Myocyte (in vitro differentiated cells): ENCODE results near the gene TEX11. TPM values are rescaled to one million over a fixed set of nuclear protein-coding genes. Genes with fewer than 3 reads are reported as not detected.
A peak's percentile ranks its signal among the peaks of the same experiment; 100 is the strongest.
"Not testable (repeated sequence)": the region's sequence is repeated elsewhere in the genome, so short reads cannot be mapped to it uniquely, and the experiment has no call there.

ENCODE experiments used
- DNase-seq: peaks from one replicate; pipeline ENCODE4 v3.0.0-alpha.2; 2012; ENCODE audit warnings: low read depth
- polyA plus RNA-seq: library from polyadenylated mRNA; unstranded; fragments of >200 nt; gene quantifications from one replicate; pipeline ENCODE4 v1.2.1, GENCODE V29; 2012; ENCODE audit warnings: missing spikeins
- total RNA-seq: library from RNA; depleted of rRNA; stranded (reverse); fragments of >200 nt; gene quantifications from 2 replicates; pipeline ENCODE4 v1.2.3, GENCODE V29; 2014

Gene TEX11
- total RNA-seq = not detected in 2 replicates
- polyA plus RNA-seq = not detected

DNA sequence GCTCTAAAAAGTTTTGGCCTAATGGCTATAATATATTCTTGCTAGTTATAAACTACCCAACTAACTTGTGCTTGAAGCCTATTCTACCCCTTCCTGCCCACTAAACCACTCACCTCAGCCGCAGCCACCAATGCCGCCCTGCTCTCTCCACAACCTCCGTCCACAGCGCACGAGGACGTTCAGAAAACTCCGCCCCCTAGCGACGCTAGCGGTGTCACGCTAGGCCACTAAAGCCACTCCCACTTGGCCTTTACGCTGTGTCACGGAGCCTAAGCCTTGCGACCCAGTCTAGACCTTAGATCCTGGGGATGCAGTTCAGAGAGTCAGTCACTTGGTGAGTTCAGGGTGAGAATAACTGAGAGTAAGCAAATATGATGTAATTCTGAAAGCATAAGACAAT, at the start of gene TEX11:
TSS of gene TEX11 (minus strand) at position 171 of the 400 bp plus-strand sequence. CDS start 922 bp downstream, outside the sequence.
- no peak for DNase-seq

- no peak for DNase-seq
These were observed 46.4 kb upstream of the TEX11 start for GRCh38 chrX:70954871-70955270.

- no peak for DNase-seq
These were observed 15.9 kb upstream of the TEX11 start for GRCh38 chrX:70924294-70924911.

GRCh38 chrX:70922774-70923473, 14.4 kb upstream of the TEX11 start:
- no peak for DNase-seq

GRCh38 chrX:70921709-70922352, 13.3 kb upstream of the TEX11 start:
- DNase-seq = no peak

DNA sequence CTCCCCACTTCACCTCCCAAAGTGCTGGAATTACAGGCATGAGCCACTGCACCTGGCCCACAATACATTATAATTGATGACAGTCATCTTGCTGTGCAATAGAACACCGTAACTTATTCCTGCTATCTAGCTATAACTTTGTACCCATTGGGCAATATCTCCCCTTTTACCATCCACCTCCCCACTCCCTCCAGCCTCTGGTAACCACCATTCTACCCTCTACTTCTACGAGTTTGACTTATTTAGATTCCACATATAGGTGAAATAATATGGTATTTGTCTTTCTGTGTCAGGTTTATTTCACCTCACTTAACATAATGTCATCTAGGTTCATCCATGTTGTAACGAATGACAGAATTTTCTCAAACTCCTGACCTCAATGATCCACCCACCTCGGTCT, 8.2 kb upstream of the TEX11 start:
- DNase-seq = no peak

DNA sequence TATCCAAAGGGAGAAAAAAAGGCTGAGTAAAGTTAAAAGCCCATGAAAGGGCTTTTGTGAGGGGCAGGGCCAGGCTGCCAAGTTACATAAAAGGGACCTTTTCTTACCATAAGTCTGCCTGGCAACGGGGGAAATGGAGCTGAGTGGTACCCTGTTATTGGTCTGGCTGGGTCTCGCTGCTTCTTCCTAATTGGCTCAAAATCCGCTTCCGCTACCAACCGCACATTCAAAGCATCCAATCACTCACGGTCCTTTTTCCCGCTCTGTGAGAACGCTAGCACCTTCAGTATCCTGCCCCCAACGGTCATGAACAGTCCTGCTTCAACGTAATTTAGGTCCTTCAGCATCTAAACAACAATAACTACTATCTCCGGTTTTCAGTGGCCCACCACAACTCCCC, 611 bp downstream of the TEX11 start:
- DNase-seq = no peak

DNA sequence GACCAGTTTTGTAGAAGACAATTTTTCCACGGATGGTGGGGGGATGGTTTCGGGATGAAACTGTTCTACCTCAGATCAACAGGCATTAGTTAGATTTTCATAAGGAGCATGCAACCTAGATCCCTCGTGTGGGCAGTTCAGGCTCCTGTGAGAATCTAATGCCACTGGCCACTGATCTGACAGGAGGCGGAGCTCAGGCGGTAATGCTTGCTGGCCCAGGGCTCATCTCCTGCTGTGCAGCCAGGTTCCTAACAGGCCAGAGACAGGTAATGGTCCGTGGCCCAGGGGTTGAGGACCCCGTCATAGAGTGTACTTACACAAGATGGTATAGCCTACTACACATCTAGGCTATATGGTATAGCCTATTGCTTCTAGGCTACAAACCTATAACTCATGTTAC, 7.0 kb downstream of the TEX11 start:
- DNase-seq = no peak

- DNase-seq = not testable (repeated sequence)
These were observed 18.1 kb downstream of the TEX11 start for GRCh38 chrX:70890441-70890840.

DNA sequence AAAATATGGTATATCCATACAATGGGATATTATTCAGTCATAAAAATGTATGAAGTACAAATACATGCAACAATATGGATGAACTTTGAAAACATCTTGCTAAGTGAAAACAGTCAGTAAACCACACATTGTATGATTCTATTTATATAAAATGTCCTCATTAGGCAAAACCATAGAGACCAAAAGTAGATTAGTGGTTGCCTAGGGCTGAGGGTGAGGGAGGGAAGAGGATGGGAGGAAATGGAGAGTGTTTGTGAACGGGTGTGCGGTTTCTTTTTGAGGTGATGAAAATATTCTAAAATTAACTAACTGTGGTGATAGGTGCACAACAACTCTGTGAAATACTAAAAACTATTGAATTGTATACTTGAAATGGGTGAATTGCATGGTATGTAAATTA, 29.6 kb downstream of the TEX11 start:
- no peak for DNase-seq

- no peak for DNase-seq
These were observed 56.2 kb downstream of the TEX11 start for GRCh38 chrX:70852294-70852693.

DNA sequence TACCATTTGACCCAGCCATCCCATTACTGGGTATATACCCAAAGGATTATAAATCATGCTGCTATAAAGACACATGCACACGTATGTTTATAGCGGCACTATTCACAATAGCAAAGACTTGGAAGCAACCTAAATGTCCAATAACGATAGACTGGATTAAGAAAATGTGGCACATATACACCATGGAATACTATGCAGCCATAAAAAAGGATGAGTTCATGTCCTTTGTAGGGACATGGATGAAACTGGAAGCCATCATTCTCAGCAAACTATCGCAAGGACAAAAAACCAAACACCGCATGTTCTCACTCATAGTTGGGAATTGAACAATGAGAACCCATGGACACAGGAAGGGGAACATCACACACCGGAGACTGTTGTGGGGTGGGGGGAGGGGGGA, 64.4 kb downstream of the TEX11 start:
- not testable (repeated sequence) for DNase-seq

GRCh38 chrX:70843620-70844019, 64.9 kb downstream of the TEX11 start:
- DNase-seq = not testable (repeated sequence)

GRCh38 chrX:70834589-70834988, 73.9 kb downstream of the TEX11 start:
- no peak for DNase-seq

GRCh38 chrX:70826715-70827114, 81.8 kb downstream of the TEX11 start:
- peak; percentile 18 for DNase-seq

DNA sequence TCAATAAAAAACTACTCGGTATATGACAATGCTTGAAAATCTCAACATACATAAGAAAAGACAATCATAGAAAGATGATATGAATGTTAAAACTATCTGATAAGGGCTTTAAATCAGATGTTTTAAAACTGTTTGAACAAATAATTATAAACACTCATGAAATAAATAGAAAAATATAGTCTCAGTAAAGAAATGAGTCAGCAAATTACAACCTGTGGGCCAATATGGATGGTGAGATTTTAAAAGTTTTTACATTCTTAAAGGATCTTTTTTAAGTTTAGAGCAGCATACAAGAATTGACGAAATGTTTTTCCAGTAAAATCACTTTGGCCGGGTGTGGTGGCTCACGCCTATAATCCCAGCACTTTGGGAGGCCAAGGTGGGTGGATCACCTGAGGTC, 83.1 kb downstream of the TEX11 start:
- no peak for DNase-seq

- no peak for DNase-seq
These were observed 99.3 kb downstream of the TEX11 start for GRCh38 chrX:70808942-70809940.

GRCh38 chrX:70806081-70806480, 102.4 kb downstream of the TEX11 start:
- DNase-seq = peak; percentile 0

DNA sequence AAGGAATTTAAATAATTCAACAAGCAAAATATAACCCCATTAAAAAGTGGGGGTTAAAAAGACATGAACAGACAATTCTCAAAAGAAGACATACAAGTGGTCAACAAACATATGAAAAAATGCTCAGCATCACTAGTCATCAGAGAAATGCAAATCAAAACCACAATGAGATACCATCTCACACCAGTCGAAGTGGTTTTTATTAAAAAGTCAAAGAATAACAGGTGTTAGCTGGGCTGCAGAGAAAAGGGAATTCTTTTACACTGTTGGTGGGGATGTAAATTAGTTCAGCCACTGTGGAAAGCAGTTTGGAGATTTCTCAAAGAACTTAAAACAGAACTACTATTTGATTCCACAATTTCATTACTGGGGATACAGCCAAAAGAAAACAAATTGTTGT, 111.8 kb downstream of the TEX11 start:
- not testable (repeated sequence) for DNase-seq

DNA sequence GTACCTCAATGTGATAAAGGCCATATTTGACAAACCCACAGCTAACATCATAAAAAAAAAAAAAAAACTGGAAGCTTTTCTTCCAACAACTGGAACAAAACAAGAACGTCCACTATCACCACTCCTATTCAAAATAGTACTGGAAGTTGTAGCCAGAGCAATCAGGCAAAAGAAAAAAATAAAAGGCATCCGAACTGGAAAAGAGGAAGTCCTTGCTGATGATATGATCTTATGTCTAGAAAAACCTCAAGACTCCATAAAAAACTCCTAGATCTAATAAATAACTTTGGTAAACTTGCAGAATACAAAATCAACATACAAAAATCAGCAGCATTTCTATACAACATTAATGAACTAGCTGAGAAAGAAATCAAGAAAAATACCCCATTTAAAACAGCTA, 134.3 kb downstream of the TEX11 start:
- DNase-seq = no peak

- peak; percentile 1 for DNase-seq
These were observed 138.8 kb downstream of the TEX11 start for GRCh38 chrX:70769659-70770227.
